ENCODE measurements around the gene ACACB. TPM values are rescaled to one million over a fixed set of nuclear protein-coding genes. Genes with fewer than 3 reads are reported as not detected.

Gene ACACB
- total RNA-seq, 1 experiment from 2014 or later, result 20.0 TPM

DNA sequence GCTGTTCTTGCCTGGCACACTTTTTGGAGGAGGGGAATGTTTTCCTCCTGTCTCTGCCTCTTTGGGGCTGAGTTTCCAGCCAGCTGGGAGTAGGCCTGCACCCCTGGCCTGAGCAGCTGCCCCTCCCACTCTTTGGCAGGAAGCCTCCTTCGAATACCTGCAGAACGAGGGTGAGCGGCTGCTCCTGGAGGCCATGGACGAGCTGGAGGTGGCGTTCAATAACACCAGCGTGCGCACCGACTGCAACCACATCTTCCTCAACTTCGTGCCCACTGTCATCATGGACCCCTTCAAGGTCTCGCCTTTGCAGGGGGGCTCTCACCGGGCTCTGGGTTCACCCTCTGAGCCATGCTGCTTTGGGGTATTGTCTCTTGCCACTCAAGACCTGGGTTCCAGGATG lies 123.3 kb downstream of the ACACB start:
- no peak overlapping the region for H3K27ac Mint-ChIP-seq

DNA sequence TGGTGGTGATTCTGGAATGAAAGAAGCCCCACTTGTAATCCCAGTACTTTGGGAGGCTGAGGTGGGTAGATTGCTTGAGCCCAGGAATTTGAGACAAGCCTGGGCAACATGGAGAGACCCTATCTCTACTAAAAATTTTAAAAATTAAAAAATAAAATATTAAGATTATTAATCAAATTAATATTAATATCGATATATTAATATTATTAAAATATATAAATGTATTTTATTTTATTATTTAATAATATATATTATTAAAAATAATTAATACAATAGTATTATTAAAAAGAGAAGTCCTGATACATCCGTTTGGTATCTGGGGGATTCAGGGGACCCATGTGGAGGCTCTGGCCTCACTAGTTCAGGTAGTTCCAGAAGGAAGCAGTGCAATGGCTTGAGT lies 124.0 kb downstream of the ACACB start:
- ATAC-seq, result no peak
- CTCF ChIA-PET, result interaction anchor here (0.7 to 1.4 kb wide), 3 partner anchors 23 to 437 kb away, joined by 3 to 4 read pairs (median 3); no protein-coding TSS in a partner anchor

More for the DNA sequence above, 123.3 kb downstream of the ACACB start:
- DNase-seq (ENCODE audit: low spot score), result no peak
- H3K27me3 Mint-ChIP-seq (ENCODE audit: low read depth), result no peaks in the 10 kb centered on the region
- ATAC-seq, result no peak
- H3K9me3 Mint-ChIP-seq, result no peaks in the 10 kb centered on the region
- CTCF ChIA-PET, result interaction anchor here (0.7 to 1.4 kb wide), 3 partner anchors 24 to 436 kb away, joined by 3 to 4 read pairs (median 3); no protein-coding TSS in a partner anchor
- TF ChIP-seq TEAD1 (CRISPR knock-in tag; IDR thresholded peaks at IDR 0.05) (no peak), ZBTB43 (CRISPR knock-in tag; IDR thresholded peaks at IDR 0.05) (no peak), ZNF396 (CRISPR knock-in tag; IDR thresholded peaks at IDR 0.05; ENCODE audit: borderline replicate concordance) (no peak), PRRX2 (CRISPR knock-in tag; IDR thresholded peaks at IDR 0.05) (no peak)
- TF ChIP-seq, protein P1, sequence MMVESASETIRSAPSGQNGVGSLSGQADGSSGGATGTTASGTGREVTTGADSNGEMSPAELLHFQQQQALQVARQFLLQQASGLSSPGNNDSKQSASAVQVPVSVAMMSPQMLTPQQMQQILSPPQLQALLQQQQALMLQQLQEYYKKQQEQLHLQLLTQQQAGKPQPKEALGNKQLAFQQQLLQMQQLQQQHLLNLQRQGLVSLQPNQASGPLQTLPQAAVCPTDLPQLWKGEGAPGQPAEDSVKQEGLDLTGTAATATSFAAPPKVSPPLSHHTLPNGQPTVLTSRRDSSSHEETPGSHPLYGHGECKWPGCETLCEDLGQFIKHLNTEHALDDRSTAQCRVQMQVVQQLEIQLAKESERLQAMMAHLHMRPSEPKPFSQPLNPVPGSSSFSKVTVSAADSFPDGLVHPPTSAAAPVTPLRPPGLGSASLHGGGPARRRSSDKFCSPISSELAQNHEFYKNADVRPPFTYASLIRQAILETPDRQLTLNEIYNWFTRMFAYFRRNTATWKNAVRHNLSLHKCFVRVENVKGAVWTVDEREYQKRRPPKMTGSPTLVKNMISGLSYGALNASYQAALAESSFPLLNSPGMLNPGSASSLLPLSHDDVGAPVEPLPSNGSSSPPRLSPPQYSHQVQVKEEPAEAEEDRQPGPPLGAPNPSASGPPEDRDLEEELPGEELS (CRISPR knock-in tag; IDR thresholded peaks at IDR 0.05), result no peak
- TF ChIP-seq, protein P2, sequence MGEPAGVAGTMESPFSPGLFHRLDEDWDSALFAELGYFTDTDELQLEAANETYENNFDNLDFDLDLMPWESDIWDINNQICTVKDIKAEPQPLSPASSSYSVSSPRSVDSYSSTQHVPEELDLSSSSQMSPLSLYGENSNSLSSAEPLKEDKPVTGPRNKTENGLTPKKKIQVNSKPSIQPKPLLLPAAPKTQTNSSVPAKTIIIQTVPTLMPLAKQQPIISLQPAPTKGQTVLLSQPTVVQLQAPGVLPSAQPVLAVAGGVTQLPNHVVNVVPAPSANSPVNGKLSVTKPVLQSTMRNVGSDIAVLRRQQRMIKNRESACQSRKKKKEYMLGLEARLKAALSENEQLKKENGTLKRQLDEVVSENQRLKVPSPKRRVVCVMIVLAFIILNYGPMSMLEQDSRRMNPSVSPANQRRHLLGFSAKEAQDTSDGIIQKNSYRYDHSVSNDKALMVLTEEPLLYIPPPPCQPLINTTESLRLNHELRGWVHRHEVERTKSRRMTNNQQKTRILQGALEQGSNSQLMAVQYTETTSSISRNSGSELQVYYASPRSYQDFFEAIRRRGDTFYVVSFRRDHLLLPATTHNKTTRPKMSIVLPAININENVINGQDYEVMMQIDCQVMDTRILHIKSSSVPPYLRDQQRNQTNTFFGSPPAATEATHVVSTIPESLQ (CRISPR knock-in tag; IDR thresholded peaks at IDR 0.05), result no peak
- TF ChIP-seq, protein P3, sequence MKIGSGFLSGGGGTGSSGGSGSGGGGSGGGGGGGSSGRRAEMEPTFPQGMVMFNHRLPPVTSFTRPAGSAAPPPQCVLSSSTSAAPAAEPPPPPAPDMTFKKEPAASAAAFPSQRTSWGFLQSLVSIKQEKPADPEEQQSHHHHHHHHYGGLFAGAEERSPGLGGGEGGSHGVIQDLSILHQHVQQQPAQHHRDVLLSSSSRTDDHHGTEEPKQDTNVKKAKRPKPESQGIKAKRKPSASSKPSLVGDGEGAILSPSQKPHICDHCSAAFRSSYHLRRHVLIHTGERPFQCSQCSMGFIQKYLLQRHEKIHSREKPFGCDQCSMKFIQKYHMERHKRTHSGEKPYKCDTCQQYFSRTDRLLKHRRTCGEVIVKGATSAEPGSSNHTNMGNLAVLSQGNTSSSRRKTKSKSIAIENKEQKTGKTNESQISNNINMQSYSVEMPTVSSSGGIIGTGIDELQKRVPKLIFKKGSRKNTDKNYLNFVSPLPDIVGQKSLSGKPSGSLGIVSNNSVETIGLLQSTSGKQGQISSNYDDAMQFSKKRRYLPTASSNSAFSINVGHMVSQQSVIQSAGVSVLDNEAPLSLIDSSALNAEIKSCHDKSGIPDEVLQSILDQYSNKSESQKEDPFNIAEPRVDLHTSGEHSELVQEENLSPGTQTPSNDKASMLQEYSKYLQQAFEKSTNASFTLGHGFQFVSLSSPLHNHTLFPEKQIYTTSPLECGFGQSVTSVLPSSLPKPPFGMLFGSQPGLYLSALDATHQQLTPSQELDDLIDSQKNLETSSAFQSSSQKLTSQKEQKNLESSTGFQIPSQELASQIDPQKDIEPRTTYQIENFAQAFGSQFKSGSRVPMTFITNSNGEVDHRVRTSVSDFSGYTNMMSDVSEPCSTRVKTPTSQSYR (CRISPR knock-in tag; IDR thresholded peaks at IDR 0.05), result no peak
- POLR2A ChIA-PET, result no interaction called here
- H3K36me3 Mint-ChIP-seq, result peaks cover 11% of the 10 kb centered on the region
- no peaks in the 10 kb centered on the region for H3K4me1 Mint-ChIP-seq
- no peak overlapping the region for H3K4me3 Mint-ChIP-seq

DNA sequence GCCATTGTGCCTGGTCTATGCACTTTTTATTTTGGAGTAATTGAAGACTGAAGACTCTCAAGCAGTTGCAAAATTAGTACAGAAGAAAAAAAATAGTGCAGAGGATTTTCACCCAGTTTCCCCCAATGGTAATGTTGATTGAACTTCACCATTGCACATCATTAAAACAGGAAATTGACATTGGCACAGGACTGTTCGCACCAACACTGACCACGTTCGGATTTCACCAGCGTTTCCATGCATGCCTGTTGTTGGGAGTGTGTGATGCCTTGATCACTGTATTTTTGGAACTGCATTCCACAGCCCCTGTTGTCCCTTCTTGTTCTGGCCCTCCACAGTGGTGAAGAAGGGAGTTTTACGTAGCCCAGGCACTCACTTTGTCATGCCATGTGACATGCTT lies 125.5 kb downstream of the ACACB start:
- no peak for TF ChIP-seq ZNF396 (CRISPR knock-in tag; IDR thresholded peaks at IDR 0.05; ENCODE audit: borderline replicate concordance)
- no peak for TF ChIP-seq HMGA2 (CRISPR knock-in tag; IDR thresholded peaks at IDR 0.05)
- TF ChIP-seq KAT7 (CRISPR knock-in tag; IDR thresholded peaks at IDR 0.05; ENCODE audit: borderline replicate concordance), result no peak
- TF ChIP-seq RELA (CRISPR knock-in tag; IDR thresholded peaks at IDR 0.05; ENCODE audit: borderline replicate concordance), result no peak
- no peak for TF ChIP-seq RORB (CRISPR knock-in tag; IDR thresholded peaks at IDR 0.05)
- Mint-ChIP-seq H3K4me1 (no peaks in the 10 kb centered on the region), H3K4me3 (no peak overlapping the region), H3K27me3 (ENCODE audit: low read depth) (no peaks in the 10 kb centered on the region), H3K27ac (no peak overlapping the region), H3K36me3 (peaks cover 16% of the 10 kb centered on the region), H3K9me3 (no peaks in the 10 kb centered on the region)
- CTCF ChIA-PET, result no interaction called here
- no peak for DNase-seq (ENCODE audit: low spot score)
- no peak for ATAC-seq
- POLR2A ChIA-PET, result no interaction called here

More for the DNA sequence above, 124.0 kb downstream of the ACACB start:
- Mint-ChIP-seq H3K4me1 (no peaks in the 10 kb centered on the region), H3K27me3 (ENCODE audit: low read depth) (no peaks in the 10 kb centered on the region), H3K9me3 (no peaks in the 10 kb centered on the region), H3K36me3 (peaks cover 11% of the 10 kb centered on the region), H3K27ac (no peak overlapping the region), H3K4me3 (no peak overlapping the region)
- POLR2A ChIA-PET, result no interaction called here
- peak; percentile 100 for TF ChIP-seq HMGA2 (CRISPR knock-in tag; IDR thresholded peaks at IDR 0.05)
- TF ChIP-seq, protein P4, sequence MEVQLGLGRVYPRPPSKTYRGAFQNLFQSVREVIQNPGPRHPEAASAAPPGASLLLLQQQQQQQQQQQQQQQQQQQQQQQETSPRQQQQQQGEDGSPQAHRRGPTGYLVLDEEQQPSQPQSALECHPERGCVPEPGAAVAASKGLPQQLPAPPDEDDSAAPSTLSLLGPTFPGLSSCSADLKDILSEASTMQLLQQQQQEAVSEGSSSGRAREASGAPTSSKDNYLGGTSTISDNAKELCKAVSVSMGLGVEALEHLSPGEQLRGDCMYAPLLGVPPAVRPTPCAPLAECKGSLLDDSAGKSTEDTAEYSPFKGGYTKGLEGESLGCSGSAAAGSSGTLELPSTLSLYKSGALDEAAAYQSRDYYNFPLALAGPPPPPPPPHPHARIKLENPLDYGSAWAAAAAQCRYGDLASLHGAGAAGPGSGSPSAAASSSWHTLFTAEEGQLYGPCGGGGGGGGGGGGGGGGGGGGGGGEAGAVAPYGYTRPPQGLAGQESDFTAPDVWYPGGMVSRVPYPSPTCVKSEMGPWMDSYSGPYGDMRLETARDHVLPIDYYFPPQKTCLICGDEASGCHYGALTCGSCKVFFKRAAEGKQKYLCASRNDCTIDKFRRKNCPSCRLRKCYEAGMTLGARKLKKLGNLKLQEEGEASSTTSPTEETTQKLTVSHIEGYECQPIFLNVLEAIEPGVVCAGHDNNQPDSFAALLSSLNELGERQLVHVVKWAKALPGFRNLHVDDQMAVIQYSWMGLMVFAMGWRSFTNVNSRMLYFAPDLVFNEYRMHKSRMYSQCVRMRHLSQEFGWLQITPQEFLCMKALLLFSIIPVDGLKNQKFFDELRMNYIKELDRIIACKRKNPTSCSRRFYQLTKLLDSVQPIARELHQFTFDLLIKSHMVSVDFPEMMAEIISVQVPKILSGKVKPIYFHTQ (CRISPR knock-in tag; IDR thresholded peaks at IDR 0.05), result no peak
- DNase-seq (ENCODE audit: low spot score), result no peak
